Measurements from ENCODE around the gene KLK13. TPM values are rescaled to one million over a fixed set of nuclear protein-coding genes. Genes with fewer than 3 reads are reported as not detected.
A peak's percentile ranks its signal among the peaks of the same experiment; 100 is the strongest.

KLK13 gene
- total RNA-seq, 4 donors from 2014 or later = 1.2 to 5.0 (median 1.3) TPM; not detected in 1

DNA sequence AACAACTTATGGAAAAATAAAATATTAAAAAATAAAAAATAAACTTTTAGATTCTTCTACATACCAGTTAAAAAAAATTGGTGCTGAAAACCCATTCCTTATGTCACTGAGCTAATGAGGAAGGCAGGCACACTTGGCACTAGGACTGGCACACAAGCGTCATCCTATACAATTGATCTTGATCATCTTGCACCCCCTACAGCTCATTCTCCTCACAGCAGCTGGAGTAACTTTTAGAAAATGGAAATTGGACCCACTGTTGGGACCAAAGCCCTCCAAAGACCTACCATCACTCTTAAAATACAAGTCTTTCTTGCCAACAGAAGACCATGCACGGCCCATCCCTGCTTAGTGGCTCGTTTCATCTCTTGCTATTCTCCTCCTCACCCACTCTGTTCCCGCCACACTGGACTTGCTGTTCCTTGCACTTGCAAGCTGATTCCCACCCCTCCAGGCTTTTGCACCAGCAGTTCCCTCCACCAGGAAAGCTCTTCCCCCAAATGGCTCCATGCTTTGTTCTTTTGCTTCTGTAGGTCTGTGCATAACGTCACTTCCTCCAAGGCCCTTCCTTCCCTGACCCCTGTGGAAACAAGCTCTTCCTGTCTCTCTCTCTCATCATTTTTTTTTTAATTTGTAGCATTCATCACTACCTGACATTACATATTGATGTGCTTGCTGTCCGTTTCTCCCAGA, 31.7 kb upstream of the KLK13 start:
- H3K9me3 ChIP-seq = no peaks in the 10 kb centered on the region
- H3K36me3 ChIP-seq = peaks cover 0 to 25% (median 0%) of the 10 kb centered on the region in 3 donors
- DNase-seq = peak in 1 of 3 donors; percentile 37
- TF ChIP-seq, protein P1, sequence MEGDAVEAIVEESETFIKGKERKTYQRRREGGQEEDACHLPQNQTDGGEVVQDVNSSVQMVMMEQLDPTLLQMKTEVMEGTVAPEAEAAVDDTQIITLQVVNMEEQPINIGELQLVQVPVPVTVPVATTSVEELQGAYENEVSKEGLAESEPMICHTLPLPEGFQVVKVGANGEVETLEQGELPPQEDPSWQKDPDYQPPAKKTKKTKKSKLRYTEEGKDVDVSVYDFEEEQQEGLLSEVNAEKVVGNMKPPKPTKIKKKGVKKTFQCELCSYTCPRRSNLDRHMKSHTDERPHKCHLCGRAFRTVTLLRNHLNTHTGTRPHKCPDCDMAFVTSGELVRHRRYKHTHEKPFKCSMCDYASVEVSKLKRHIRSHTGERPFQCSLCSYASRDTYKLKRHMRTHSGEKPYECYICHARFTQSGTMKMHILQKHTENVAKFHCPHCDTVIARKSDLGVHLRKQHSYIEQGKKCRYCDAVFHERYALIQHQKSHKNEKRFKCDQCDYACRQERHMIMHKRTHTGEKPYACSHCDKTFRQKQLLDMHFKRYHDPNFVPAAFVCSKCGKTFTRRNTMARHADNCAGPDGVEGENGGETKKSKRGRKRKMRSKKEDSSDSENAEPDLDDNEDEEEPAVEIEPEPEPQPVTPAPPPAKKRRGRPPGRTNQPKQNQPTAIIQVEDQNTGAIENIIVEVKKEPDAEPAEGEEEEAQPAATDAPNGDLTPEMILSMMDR (IDR thresholded peaks at IDR 0.05) = no peak
- TF ChIP-seq POLR2A (IDR thresholded peaks at IDR 0.05) = no peak
- no peak overlapping the region for H3K4me3 ChIP-seq
- no peaks in the 10 kb centered on the region for H3K4me1 ChIP-seq
- no peaks in the 10 kb centered on the region for H3K27me3 ChIP-seq
- no peak overlapping the region for H3K27ac ChIP-seq

DNA sequence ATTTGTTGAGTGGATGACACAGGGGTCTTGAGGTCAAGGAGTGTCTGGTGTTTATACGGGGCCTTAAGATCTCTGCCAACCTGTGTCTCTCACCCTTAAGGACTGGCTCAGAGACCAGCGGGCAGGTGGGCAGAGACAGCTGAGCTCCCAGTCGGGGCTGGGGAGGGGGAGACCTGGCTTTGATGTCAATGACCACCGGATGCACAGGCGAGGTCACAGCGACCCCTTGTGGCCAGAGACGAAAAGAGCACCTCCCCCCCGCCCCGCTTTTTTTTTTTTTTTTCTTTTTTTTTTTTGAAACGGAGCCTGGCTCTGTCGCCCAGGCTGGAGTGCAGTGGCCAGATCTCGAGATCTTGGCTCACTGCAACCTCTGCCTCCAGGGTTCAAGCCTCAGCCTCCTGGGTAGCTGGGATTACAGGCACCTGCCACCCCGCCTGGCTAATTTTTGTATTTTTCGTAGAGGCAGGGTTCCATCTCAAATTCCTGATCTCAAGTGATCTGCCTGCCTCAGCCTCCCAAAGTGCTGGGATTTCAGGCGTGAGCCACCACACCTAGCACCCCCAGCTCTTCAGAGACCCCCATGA, 29.9 kb upstream of the KLK13 start:
- no peaks in the 10 kb centered on the region for H3K9me3 ChIP-seq
- DNase-seq = no peak
- no peak overlapping the region for H3K4me3 ChIP-seq
- no peak for TF ChIP-seq POLR2A (IDR thresholded peaks at IDR 0.05)
- TF ChIP-seq, protein P1 (IDR thresholded peaks at IDR 0.05) = peak in 4 of 6 experiments; percentile 34 to 68 (median 37)
- no peaks in the 10 kb centered on the region for H3K27me3 ChIP-seq
- H3K27ac ChIP-seq = no peak overlapping the region
- peaks cover 0 to 9% (median 0%) of the 10 kb centered on the region in 3 donors for H3K36me3 ChIP-seq
- no peaks in the 10 kb centered on the region for H3K4me1 ChIP-seq

DNA sequence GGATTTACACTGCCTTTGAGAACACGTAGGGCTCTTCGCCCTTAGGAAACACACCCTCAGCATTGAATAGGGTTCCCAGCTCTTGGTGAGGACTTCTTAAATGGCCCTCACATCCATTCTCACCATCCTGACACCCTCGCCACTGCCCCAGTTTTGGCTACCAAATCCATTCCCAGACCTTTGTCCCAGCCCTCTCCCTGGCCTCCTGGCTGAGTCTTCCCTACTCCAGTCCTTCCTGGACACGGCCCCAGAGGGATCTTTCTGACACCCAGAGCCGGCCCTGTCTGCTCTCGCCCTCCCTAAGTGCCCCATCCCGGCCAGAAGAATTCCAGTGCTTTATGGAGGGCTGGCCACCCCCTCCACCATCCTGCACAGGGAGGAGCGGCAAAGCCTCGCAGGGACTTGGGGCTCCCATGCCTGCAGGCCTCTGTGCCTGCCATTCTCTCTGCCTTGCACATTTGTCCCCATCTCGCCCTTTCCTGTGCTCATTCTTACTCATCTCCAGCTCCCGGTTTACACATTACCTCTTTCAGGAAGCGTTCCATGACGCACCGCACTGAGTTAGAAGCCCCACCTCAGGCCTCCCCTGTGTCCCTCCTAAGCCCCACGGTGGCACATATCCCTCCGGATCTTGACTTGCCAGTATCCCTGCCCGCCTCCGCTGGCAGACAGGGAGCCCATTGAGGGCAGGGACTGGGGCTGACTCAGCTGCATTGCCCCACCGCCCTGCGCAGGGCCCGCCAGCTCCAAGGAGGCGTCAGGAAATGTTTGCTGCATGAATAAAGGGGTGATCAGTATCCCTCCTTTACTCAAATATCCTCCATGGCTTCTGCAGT, 28.8 kb upstream of the KLK13 start:
- Histone ChIP-seq H3K9me3 (no peaks in the 10 kb centered on the region), H3K4me3 (no peak overlapping the region)
- no peak for DNase-seq

DNA sequence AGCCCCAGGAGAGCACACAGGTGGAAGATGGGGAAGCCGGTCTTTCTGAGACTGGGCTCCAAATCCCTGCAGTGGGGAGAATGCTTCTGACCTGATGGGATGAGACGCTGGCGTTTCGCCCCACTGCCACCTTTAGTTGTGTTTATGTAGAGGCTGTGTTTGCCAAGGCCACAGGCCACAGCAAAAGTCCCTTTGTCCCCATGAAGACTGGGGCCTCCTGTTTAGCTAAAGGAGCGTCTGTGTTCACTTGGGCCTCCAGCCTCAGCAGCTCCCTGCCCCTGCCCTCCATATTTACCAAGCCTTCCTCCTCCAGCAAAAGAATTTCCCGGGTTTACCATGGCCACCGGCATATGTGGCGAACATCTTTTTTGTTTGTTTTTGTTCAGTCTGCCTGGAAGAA, 28.2 kb upstream of the KLK13 start:
- Histone ChIP-seq H3K27me3 (no peaks in the 10 kb centered on the region), H3K9me3 (no peaks in the 10 kb centered on the region), H3K4me3 (no peak overlapping the region), H3K27ac (no peak overlapping the region), H3K36me3 (peaks cover 0 to 5% (median 0%) of the 10 kb centered on the region in 3 donors), H3K4me1 (no peaks in the 10 kb centered on the region)
- no peak for DNase-seq
- no peak for TF ChIP-seq POLR2A (IDR thresholded peaks at IDR 0.05)
- TF ChIP-seq, protein P1 (IDR thresholded peaks at IDR 0.05) = no peak

More for the DNA sequence above, 28.8 kb upstream of the KLK13 start:
- Histone ChIP-seq H3K27ac (no peak overlapping the region), H3K27me3 (no peaks in the 10 kb centered on the region), H3K36me3 (peaks cover 0 to 8% (median 0%) of the 10 kb centered on the region in 3 donors), H3K4me1 (no peaks in the 10 kb centered on the region)
- TF ChIP-seq, protein P1 (IDR thresholded peaks at IDR 0.05) = no peak
- no peak for TF ChIP-seq POLR2A (IDR thresholded peaks at IDR 0.05)

DNA sequence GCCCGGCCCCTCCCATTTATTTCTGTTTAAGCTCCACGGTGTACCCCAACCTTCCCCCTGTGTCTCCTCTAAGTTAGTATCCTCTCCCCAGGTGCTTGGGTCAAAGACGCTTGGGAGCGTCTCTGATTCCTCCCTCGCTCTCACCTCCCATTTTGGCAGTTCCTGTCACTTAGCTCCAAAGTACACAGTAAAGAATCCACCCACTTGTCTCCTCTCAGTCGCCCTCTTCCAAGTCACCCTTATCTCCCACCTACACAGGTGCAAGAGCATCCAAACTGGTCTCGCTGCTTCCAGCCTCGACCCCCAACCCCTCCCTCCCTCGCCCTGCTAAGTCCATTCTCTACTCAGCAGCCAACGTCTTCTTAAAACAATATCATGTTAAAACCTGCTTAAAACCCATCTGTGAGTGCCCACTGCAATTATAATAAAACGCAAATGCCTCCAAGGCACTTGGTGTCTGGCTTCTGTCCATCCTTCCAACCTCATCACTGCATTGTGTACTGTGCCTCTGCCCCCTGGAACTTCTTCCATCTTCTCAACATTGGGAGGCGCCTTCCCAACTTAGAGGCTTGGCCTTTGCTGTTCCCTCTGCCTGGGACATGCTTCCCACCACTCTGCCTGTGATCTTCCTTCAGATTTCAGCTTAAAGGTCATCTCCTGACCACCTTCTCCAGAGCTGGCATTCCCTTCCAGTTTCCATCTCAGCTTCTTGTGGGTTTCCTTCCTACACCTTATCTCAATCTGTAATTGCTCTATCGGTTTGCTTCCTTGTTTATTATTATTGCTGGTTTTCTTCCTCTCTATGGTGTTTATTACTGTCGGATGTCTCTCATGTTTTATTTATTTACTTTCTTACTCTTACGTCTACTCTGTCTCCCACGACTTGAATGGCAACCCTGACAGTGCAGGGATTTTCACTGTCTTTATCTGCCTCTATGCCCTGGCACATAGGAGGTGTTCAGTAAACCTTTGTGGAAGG, 27.3 kb upstream of the KLK13 start:
- no peaks in the 10 kb centered on the region for H3K4me1 ChIP-seq
- TF ChIP-seq POLR2A (IDR thresholded peaks at IDR 0.05) = no peak
- TF ChIP-seq, protein P1 (IDR thresholded peaks at IDR 0.05) = no peak
- no peak overlapping the region for H3K4me3 ChIP-seq
- H3K27ac ChIP-seq = no peak overlapping the region
- H3K36me3 ChIP-seq = no peaks in the 10 kb centered on the region
- DNase-seq = no peak
- no peaks in the 10 kb centered on the region for H3K27me3 ChIP-seq
- H3K9me3 ChIP-seq = no peaks in the 10 kb centered on the region
